Suprapubic skin (tissue), 4 donors: ENCODE results near the gene CFAP45. TPM values are rescaled to one million over a fixed set of nuclear protein-coding genes. Genes with fewer than 3 reads are reported as not detected.

Experiments
- DNase-seq, 2 donors: peaks; one replicate each; pipeline ENCODE4 v3.0.0-alpha.2; 2019; ENCODE audit warnings: low spot score in 2 of 2
- H3K27ac ChIP-seq: fragments of 200-600 bp; sonication (generic); one replicate; pipeline ENCODE4 v1.5.1; 2019
- H3K27me3 ChIP-seq: fragments of 200-600 bp; sonication (generic); one replicate; pipeline ENCODE4 v1.5.1; 2019
- H3K36me3 ChIP-seq: fragments of 200-600 bp; sonication (generic); one replicate; pipeline ENCODE4 v1.5.1; 2019
- H3K4me1 ChIP-seq: fragments of 200-600 bp; sonication (generic); one replicate; pipeline ENCODE4 v1.5.1; 2019
- H3K4me3 ChIP-seq: fragments of 200-600 bp; sonication (generic); one replicate; pipeline ENCODE4 v1.5.1; 2019; ENCODE audit warnings: mild to moderate bottlenecking
- H3K9me3 ChIP-seq: fragments of 200-600 bp; sonication (generic); one replicate; pipeline ENCODE4 v1.5.1; 2019
- EP300 ChIP-seq: sonication (generic); formaldehyde crosslinking; IDR thresholded peaks from one replicate; pipeline ENCODE4 v1.6.1; 2017; ENCODE audit warnings: antibody characterized with exemption
- POLR2A ChIP-seq, 2 donors: fragments of 450-650 bp; IDR thresholded peaks; one replicate each; pipeline ENCODE4 v1.6.1; 2017; ENCODE audit warnings: antibody characterized with exemption in 2 of 2, mild to moderate bottlenecking in 2 of 2, moderate library complexity in 2 of 2
- POLR2AphosphoS5 ChIP-seq, 3 donors: sonication (generic); formaldehyde crosslinking; IDR thresholded peaks; one replicate each; pipeline ENCODE4 v1.6.1; 2017; ENCODE audit warnings: antibody characterized with exemption in 3 of 3
- WGBS: methylation state at CpG from one replicate; pipeline ENCODE4 v1.1.5; 2018; 5-methylcytosine and 5-hydroxymethylcytosine counted together
- total RNA-seq, 4 donors: library from RNA; depleted of rRNA; stranded (reverse); fragments of >200 nt; gene quantifications; one replicate each; pipeline ENCODE4 v1.1.0, GENCODE V29; 2016
- TF ChIP-seq, protein P1 (sequence below), 2 donors: fragments of 200-600 bp in 1 of 2; fragments of 450-650 bp in 1 of 2; sonication (generic) in 1 of 2; IDR thresholded peaks; one replicate each; pipeline ENCODE4 v1.5.1; 2016 to 2019; ENCODE audit warnings: antibody characterized with exemption in 2 of 2, mild to moderate bottlenecking in 1 of 2, moderate library complexity in 1 of 2

Gene CFAP45
- total RNA-seq, 4 donors from 2014 or later, result 0.78 to 2.1 (median 1.6) TPM

- H3K4me1 ChIP-seq, result peaks cover 15% of the 10 kb centered on the region
- peaks cover 8% of the 10 kb centered on the region for H3K27me3 ChIP-seq
- no peaks in the 10 kb centered on the region for H3K9me3 ChIP-seq
- no peak for DNase-seq
- TF ChIP-seq, protein P1, sequence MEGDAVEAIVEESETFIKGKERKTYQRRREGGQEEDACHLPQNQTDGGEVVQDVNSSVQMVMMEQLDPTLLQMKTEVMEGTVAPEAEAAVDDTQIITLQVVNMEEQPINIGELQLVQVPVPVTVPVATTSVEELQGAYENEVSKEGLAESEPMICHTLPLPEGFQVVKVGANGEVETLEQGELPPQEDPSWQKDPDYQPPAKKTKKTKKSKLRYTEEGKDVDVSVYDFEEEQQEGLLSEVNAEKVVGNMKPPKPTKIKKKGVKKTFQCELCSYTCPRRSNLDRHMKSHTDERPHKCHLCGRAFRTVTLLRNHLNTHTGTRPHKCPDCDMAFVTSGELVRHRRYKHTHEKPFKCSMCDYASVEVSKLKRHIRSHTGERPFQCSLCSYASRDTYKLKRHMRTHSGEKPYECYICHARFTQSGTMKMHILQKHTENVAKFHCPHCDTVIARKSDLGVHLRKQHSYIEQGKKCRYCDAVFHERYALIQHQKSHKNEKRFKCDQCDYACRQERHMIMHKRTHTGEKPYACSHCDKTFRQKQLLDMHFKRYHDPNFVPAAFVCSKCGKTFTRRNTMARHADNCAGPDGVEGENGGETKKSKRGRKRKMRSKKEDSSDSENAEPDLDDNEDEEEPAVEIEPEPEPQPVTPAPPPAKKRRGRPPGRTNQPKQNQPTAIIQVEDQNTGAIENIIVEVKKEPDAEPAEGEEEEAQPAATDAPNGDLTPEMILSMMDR (IDR thresholded peaks at IDR 0.05), result no peak
- TF ChIP-seq POLR2A (IDR thresholded peaks at IDR 0.05) (no peak), POLR2AphosphoS5 (IDR thresholded peaks at IDR 0.05) (no peak), EP300 (no peak)
- H3K27ac ChIP-seq, result no peak overlapping the region
- no peak overlapping the region for H3K4me3 ChIP-seq
- no peaks in the 10 kb centered on the region for H3K36me3 ChIP-seq
- WGBS, result 26% methylated on average over 7 of the region's 7 CpGs
Measured at GRCh38 chr1:159823406-159823805, 76.6 kb downstream of the CFAP45 start.

Other genes with a start within 250 kb of the CFAP45 start
- gene CRP, start 185.6 kb downstream of the CFAP45 start, total RNA-seq, result 10 to 100 TPM in 1 of 4 donors, not detected in 3; 13.2 TPM
- gene DUSP23, start 119.2 kb downstream of the CFAP45 start, total RNA-seq, result 10 to 100 TPM; 39.6 to 89.6 (median 75.0) TPM
- gene FCRL6, start 97.8 kb downstream of the CFAP45 start, total RNA-seq, result under 1 TPM in 1 of 4 donors, not detected in 3; 0.49 TPM
- 1 to 10 TPM; 2.7 to 5.5 (median 3.9) TPM for gene SLAMF8, start 73.3 kb downstream of the CFAP45 start, total RNA-seq
- gene VSIG8, start 37.5 kb downstream of the CFAP45 start, total RNA-seq, result 10 to 100 TPM; 18.1 to 62.2 (median 25.7) TPM
- gene TAGLN2, start 25.3 kb upstream of the CFAP45 start, total RNA-seq, result 100 to 1,000 TPM; 281 to 427 (median 338) TPM
- 10 to 100 TPM; 26.1 to 44.1 (median 28.4) TPM for gene IGSF9, start 45.4 kb upstream of the CFAP45 start, total RNA-seq
- gene SLAMF9, start 54.1 kb upstream of the CFAP45 start, total RNA-seq, result not detected
- 1 to 10 TPM; 3.3 to 6.5 (median 4.8) TPM for gene PIGM, start 131.8 kb upstream of the CFAP45 start, total RNA-seq
- not detected for gene KCNJ10, start 170.0 kb upstream of the CFAP45 start, total RNA-seq
- under 1 TPM in 1 of 4 donors, not detected in 3; 0.13 TPM for gene KCNJ9, start 181.4 kb upstream of the CFAP45 start, total RNA-seq
- 10 to 100 TPM; 44.1 to 90.5 (median 50.8) TPM for gene IGSF8, start 198.5 kb upstream of the CFAP45 start, total RNA-seq
- 1 to 10 TPM; 4.2 to 6.9 (median 4.8) TPM for gene ATP1A2, start 215.6 kb upstream of the CFAP45 start, total RNA-seq